ENCODE results near the gene CDHR3. TPM values are rescaled to one million over a fixed set of nuclear protein-coding genes. Genes with fewer than 3 reads are reported as not detected.

The CDHR3 gene
- polyA plus RNA-seq, 1 experiment = 1.9 TPM

GRCh38 chr7:105987046-105987445, 24.0 kb downstream of the CDHR3 start:
- no peak overlapping the region for H3K4me3 ChIP-seq (ENCODE audit: low read depth, low read length)
- TF ChIP-seq CTCF (IDR thresholded peaks at IDR 0.05; ENCODE audit: low read depth, low read length) = no peak
- no peaks in the 10 kb centered on the region for H3K9me3 ChIP-seq (ENCODE audit: control insufficient read depth, insufficient read depth, low read length)
- no peak overlapping the region for H3K27ac ChIP-seq (ENCODE audit: low read depth, low read length)
- H3K27me3 ChIP-seq (ENCODE audit: control insufficient read depth, insufficient read depth, low read length) = peaks cover 40% of the 10 kb centered on the region
- CTCF ChIA-PET = no interaction called here
- DNase-seq (ENCODE audit: low read depth, low spot score) = no peak
- POLR2A ChIA-PET = no interaction called here

- CTCF ChIA-PET = no interaction called here
- DNase-seq (ENCODE audit: low read depth, low spot score) = no peak
- Histone ChIP-seq H3K27me3 (ENCODE audit: control insufficient read depth, insufficient read depth, low read length) (peaks cover 41% of the 10 kb centered on the region), H3K9me3 (ENCODE audit: control insufficient read depth, insufficient read depth, low read length) (no peaks in the 10 kb centered on the region), H3K4me3 (ENCODE audit: low read depth, low read length) (no peak overlapping the region), H3K27ac (ENCODE audit: low read depth, low read length) (no peak overlapping the region)
- TF ChIP-seq CTCF (IDR thresholded peaks at IDR 0.05; ENCODE audit: low read depth, low read length) = no peak
- POLR2A ChIA-PET = no interaction called here
Observed at GRCh38 chr7:105988276-105988675, 25.2 kb downstream of the CDHR3 start.

GRCh38 chr7:105989191-105989590, 26.1 kb downstream of the CDHR3 start:
- no peak overlapping the region for H3K27ac ChIP-seq (ENCODE audit: low read depth, low read length)
- no peak for DNase-seq (ENCODE audit: low read depth, low spot score)
- ChIA-PET CTCF (interaction anchor here (1.0 kb wide), 1 partner anchor 68 kb away, joined by 3 read pairs; no protein-coding TSS in a partner anchor), POLR2A (no interaction called here)
- peaks cover 42% of the 10 kb centered on the region for H3K27me3 ChIP-seq (ENCODE audit: control insufficient read depth, insufficient read depth, low read length)
- no peak overlapping the region for H3K4me3 ChIP-seq (ENCODE audit: low read depth, low read length)
- no peaks in the 10 kb centered on the region for H3K9me3 ChIP-seq (ENCODE audit: control insufficient read depth, insufficient read depth, low read length)
- no peak for TF ChIP-seq CTCF (IDR thresholded peaks at IDR 0.05; ENCODE audit: low read depth, low read length)

- H3K27me3 ChIP-seq (ENCODE audit: control insufficient read depth, insufficient read depth, low read length) = peaks cover 46% of the 10 kb centered on the region
Observed at GRCh38 chr7:105989686-105990085, 26.6 kb downstream of the CDHR3 start.

GRCh38 chr7:105990141-105990540, 27.1 kb downstream of the CDHR3 start:
- Histone ChIP-seq H3K4me3 (ENCODE audit: low read depth, low read length) (no peak overlapping the region), H3K27ac (ENCODE audit: low read depth, low read length) (no peak overlapping the region), H3K27me3 (ENCODE audit: control insufficient read depth, insufficient read depth, low read length) (peaks cover 46% of the 10 kb centered on the region), H3K9me3 (ENCODE audit: control insufficient read depth, insufficient read depth, low read length) (no peaks in the 10 kb centered on the region)
- DNase-seq (ENCODE audit: low read depth, low spot score) = no peak
- CTCF ChIA-PET = interaction anchor here (1.0 to 1.3 kb wide), 2 partner anchors 56 to 67 kb away, joined by 3 to 5 read pairs; no protein-coding TSS in a partner anchor
- no peak for TF ChIP-seq CTCF (IDR thresholded peaks at IDR 0.05; ENCODE audit: low read depth, low read length)
- POLR2A ChIA-PET = no interaction called here

More at GRCh38 chr7:105989686-105990085, 26.6 kb downstream of the CDHR3 start:
- DNase-seq (ENCODE audit: low read depth, low spot score) = no peak
- CTCF ChIA-PET = interaction anchor here (1.0 to 1.3 kb wide), 2 partner anchors 55 to 68 kb away, joined by 3 to 5 read pairs; no protein-coding TSS in a partner anchor
- H3K27ac ChIP-seq (ENCODE audit: low read depth, low read length) = no peak overlapping the region
- no peak overlapping the region for H3K4me3 ChIP-seq (ENCODE audit: low read depth, low read length)
- H3K9me3 ChIP-seq (ENCODE audit: control insufficient read depth, insufficient read depth, low read length) = no peaks in the 10 kb centered on the region
- POLR2A ChIA-PET = no interaction called here
- no peak for TF ChIP-seq CTCF (IDR thresholded peaks at IDR 0.05; ENCODE audit: low read depth, low read length)

All from AG04450 (cell line).